ENCODE measurements around the gene NMT1.
"Not testable (repeated sequence)": the region's sequence is repeated elsewhere in the genome, so short reads cannot be mapped to it uniquely, and the experiment has no call there.

The NMT1 gene

DNA sequence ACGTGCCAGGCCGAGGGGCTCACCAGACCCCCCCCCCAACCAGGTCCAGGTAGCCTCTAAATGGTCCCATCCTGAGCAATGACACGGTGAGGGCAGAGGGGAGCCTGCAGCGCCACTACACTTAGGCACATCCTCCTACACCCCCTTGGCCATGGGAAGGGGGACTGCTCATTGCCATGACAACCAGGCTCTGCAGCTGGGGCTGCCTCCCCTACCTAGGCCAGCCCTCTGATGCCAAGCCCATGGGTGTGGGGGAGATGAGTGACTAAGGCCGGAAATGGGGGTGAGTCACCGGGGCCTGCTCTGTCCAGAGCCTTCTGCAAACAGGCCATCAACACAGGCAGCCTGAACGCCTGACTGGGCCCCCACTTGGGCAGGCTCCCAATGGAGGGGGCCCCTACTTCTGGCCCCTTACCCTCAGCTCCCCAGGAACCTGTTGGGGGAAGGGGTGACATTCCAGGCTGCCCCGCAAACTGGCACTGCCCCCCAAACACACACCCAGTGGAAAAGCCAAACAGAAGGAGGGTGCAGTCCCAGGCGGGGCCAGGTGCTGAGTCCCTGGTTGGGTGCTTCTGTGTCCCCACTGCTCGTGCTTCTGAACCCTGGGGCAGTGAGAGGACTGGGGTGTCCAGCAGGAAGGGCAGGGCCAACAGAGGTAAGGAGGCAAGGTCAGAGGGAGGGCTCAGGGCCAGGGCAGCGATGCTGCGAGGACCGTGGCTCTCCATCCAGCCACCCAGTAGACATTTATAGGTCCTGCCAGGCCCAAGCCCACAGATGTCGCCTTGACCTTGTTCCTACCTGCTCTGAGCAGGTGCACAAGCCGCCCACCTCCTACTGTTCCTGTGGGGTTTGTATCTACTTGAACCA lies 63.0 kb downstream of the NMT1 start:
- Histone ChIP-seq H3K9ac (ENCODE audit: low read length) (peak overlapping the region; percentile 5), H3K27ac (ENCODE audit: low read depth, low read length) (no peak overlapping the region), H3K27me3 (ENCODE audit: control insufficient read depth, insufficient read depth, low read length) (no peaks in the 10 kb centered on the region), H3K36me3 (ENCODE audit: control insufficient read depth, insufficient read depth, low read length) (0 out of 2 replicates have a peak, but pooled peaks cover 7% of the 10 kb centered on the region), H3K4me1 (ENCODE audit: control insufficient read depth, insufficient read depth, low read length) (peaks cover 25% of the 10 kb centered on the region), H3K9me3 (ENCODE audit: control insufficient read depth, insufficient read depth, low read depth, low read length) (no peaks in the 10 kb centered on the region), H3K4me3 (ENCODE audit: low read depth, low read length) (no peak overlapping the region)

DNA sequence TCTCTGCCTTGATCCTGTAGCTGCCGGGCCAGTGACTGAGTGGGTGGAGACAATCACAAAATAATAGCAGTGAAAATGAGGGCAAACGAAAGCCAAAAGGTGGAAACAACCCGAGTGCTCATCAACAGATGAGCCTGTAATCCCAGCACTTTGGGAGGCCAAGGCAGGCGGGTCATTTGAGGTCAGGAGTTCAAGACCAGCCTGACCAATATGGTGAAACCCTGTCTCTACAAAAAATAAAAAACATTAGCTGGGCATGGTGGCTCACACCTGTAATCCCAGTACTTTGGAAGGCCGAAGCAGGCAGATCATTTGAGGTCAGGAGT lies 63.6 kb downstream of the NMT1 start:
- not testable (repeated sequence) for H3K9me3 ChIP-seq (ENCODE audit: control insufficient read depth, insufficient read depth, low read depth, low read length); H3K27me3 ChIP-seq (ENCODE audit: control insufficient read depth, insufficient read depth, low read length); H3K4me3 ChIP-seq (ENCODE audit: low read depth, low read length); H3K9ac ChIP-seq (ENCODE audit: low read length); H3K36me3 ChIP-seq (ENCODE audit: control insufficient read depth, insufficient read depth, low read length); H3K27ac ChIP-seq (ENCODE audit: low read depth, low read length)
- peaks cover 30% of the 10 kb centered on the region for H3K4me1 ChIP-seq (ENCODE audit: control insufficient read depth, insufficient read depth, low read length)

DNA sequence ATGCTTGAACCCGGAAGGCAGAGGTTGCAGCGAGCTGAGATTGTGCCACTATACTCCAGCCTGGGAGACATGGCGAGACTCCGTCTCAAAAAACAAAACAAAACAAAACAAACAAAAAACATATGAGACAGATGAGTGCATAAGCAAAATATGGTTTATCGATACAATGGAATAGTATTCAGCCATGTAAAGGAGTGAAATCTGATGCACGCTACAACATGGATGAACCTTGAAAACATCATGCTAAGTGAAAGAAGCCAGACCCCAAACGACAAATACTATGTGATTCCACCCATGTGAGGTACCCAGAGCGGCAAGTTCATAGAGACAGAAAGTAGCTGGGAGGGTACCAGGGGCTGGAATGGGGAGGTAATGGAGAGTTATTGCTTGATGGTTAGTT lies 64.4 kb downstream of the NMT1 start:
- Histone ChIP-seq H3K9ac (ENCODE audit: low read length) (no peak overlapping the region), H3K9me3 (ENCODE audit: control insufficient read depth, insufficient read depth, low read depth, low read length) (no peaks in the 10 kb centered on the region), H3K36me3 (ENCODE audit: control insufficient read depth, insufficient read depth, low read length) (no peaks in the 10 kb centered on the region), H3K27me3 (ENCODE audit: control insufficient read depth, insufficient read depth, low read length) (no peaks in the 10 kb centered on the region), H3K4me1 (ENCODE audit: control insufficient read depth, insufficient read depth, low read length) (peaks cover 37% of the 10 kb centered on the region), H3K4me3 (ENCODE audit: low read depth, low read length) (no peak overlapping the region), H3K27ac (ENCODE audit: low read depth, low read length) (no peak overlapping the region)

DNA sequence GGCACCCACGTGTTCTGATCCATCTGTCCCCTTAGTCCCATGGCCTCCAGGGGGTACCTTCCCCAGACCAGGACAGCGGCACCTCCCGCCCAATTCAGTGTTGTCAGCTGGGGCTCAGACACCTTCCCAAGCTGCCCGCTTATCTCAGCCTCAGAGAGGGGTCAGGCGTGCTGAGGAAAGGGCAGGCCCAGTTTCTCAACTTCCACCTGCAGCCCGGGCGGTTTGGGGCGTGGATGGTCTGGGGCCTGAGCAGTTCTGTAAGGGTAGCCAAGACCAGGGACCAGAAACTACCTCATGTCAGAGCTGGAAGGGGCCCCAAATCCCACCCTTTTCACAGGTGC lies 66.1 kb downstream of the NMT1 start:
- Histone ChIP-seq H3K27me3 (ENCODE audit: control insufficient read depth, insufficient read depth, low read length) (no peaks in the 10 kb centered on the region), H3K4me1 (ENCODE audit: control insufficient read depth, insufficient read depth, low read length) (peaks cover 41% of the 10 kb centered on the region), H3K9ac (ENCODE audit: low read length) (no peak overlapping the region), H3K27ac (ENCODE audit: low read depth, low read length) (no peak overlapping the region), H3K4me3 (ENCODE audit: low read depth, low read length) (no peak overlapping the region), H3K36me3 (ENCODE audit: control insufficient read depth, insufficient read depth, low read length) (no peaks in the 10 kb centered on the region), H3K9me3 (ENCODE audit: control insufficient read depth, insufficient read depth, low read depth, low read length) (no peaks in the 10 kb centered on the region)

DNA sequence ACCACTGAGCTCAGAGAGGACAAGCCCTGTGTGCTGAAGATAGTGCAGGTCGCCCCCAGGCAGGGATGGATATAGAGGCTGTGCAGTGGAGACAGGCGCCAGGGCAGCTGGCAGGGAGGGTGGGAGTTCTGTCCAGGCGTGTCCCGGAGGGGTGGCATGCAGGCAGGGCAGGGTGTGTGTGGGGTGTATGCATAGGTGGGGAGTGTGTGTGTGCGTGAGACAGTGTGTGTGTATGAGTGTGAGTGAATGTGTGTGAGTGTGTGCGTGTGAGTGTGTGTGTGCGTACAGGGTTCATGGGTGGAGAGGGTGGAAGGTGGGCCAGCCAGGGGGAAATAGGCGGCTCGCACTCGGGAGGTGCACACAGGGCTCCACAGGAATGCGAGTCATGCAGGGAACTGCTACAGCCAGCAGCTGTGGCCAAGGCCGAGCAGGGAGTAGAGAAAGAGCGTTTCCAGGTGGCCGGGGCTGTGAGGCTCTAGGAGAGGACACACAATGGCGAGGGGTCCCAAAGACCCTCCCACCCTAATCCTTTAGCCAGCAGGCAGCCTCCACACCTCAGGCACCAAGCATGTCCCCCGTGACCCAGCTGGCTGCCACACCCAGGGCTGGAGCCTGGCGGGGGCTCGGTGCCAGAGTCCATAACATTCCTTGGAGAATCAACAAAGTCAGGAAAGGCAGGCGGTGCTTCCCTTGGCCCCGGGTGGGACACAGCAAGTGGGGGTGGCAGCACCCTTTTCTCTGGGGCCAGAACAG lies 66.6 kb downstream of the NMT1 start:
- no peak overlapping the region for H3K27ac ChIP-seq (ENCODE audit: low read depth, low read length)

GRCh38 chr17:45128331-45128730 lies 67.2 kb downstream of the NMT1 start:
- Histone ChIP-seq H3K4me3 (ENCODE audit: low read depth, low read length) (no peak overlapping the region), H3K9me3 (ENCODE audit: control insufficient read depth, insufficient read depth, low read depth, low read length) (no peaks in the 10 kb centered on the region), H3K27me3 (ENCODE audit: control insufficient read depth, insufficient read depth, low read length) (no peaks in the 10 kb centered on the region), H3K36me3 (ENCODE audit: control insufficient read depth, insufficient read depth, low read length) (no peaks in the 10 kb centered on the region), H3K4me1 (ENCODE audit: control insufficient read depth, insufficient read depth, low read length) (peaks cover 43% of the 10 kb centered on the region), H3K9ac (ENCODE audit: low read length) (no peak overlapping the region), H3K27ac (ENCODE audit: low read depth, low read length) (no peak overlapping the region)

More for the DNA sequence above, 66.6 kb downstream of the NMT1 start:
- no peak overlapping the region for H3K4me3 ChIP-seq (ENCODE audit: low read depth, low read length)
- no peaks in the 10 kb centered on the region for H3K27me3 ChIP-seq (ENCODE audit: control insufficient read depth, insufficient read depth, low read length)
- H3K9ac ChIP-seq (ENCODE audit: low read length) = no peak overlapping the region
- no peaks in the 10 kb centered on the region for H3K9me3 ChIP-seq (ENCODE audit: control insufficient read depth, insufficient read depth, low read depth, low read length)
- H3K4me1 ChIP-seq (ENCODE audit: control insufficient read depth, insufficient read depth, low read length) = peaks cover 41% of the 10 kb centered on the region
- no peaks in the 10 kb centered on the region for H3K36me3 ChIP-seq (ENCODE audit: control insufficient read depth, insufficient read depth, low read length)

GRCh38 chr17:45128989-45129388 lies 67.9 kb downstream of the NMT1 start:
- Histone ChIP-seq H3K9me3 (ENCODE audit: control insufficient read depth, insufficient read depth, low read depth, low read length) (no peaks in the 10 kb centered on the region), H3K27me3 (ENCODE audit: control insufficient read depth, insufficient read depth, low read length) (no peaks in the 10 kb centered on the region), H3K4me1 (ENCODE audit: control insufficient read depth, insufficient read depth, low read length) (peaks cover 41% of the 10 kb centered on the region), H3K9ac (ENCODE audit: low read length) (no peak overlapping the region), H3K27ac (ENCODE audit: low read depth, low read length) (no peak overlapping the region), H3K36me3 (ENCODE audit: control insufficient read depth, insufficient read depth, low read length) (no peaks in the 10 kb centered on the region), H3K4me3 (ENCODE audit: low read depth, low read length) (no peak overlapping the region)

- no peaks in the 10 kb centered on the region for H3K9me3 ChIP-seq (ENCODE audit: control insufficient read depth, insufficient read depth, low read depth, low read length)
- no peak overlapping the region for H3K9ac ChIP-seq (ENCODE audit: low read length)
- no peaks in the 10 kb centered on the region for H3K27me3 ChIP-seq (ENCODE audit: control insufficient read depth, insufficient read depth, low read length)
- no peak overlapping the region for H3K4me3 ChIP-seq (ENCODE audit: low read depth, low read length)
- no peaks in the 10 kb centered on the region for H3K36me3 ChIP-seq (ENCODE audit: control insufficient read depth, insufficient read depth, low read length)
- H3K4me1 ChIP-seq (ENCODE audit: control insufficient read depth, insufficient read depth, low read length) = peaks cover 36% of the 10 kb centered on the region
- H3K27ac ChIP-seq (ENCODE audit: low read depth, low read length) = no peak overlapping the region
These were observed 68.4 kb downstream of the NMT1 start for GRCh38 chr17:45129426-45129939.

DNA sequence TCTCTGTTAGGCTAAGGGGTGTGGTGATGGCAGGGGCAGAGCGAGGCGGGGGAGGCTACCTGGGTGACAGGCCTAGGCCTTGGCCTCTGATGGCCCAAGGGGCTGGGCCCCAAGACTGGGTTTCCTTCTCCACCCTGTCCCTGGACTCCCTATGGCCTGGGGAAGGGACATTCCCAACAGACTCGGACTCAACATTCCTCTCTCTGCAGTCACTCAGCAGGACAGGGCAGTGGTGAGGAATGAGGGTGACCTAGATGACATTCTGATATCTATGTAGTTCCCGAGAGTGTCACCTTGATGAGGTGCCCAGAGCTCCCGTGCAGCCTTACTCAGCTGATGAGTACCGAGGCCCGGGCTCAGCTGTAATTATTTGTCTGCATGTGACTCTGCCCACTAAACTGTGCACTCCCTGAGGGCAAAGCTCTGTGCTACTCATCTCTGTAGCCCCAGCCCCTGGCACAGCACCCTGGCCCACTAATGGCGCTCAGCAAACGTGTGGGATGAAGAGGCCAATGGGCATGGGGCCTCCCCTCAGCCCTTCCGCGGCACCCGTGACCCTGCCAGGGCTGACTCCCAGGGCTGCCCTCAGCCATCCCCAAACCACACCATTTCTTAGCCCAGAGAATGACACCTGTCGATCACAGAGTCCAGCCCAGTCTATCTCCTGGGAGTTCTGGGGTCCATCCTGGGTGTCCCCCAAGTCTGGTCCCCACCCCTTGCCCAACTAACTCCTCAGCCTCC lies 69.0 kb downstream of the NMT1 start:
- H3K36me3 ChIP-seq (ENCODE audit: control insufficient read depth, insufficient read depth, low read length) = no peaks in the 10 kb centered on the region
- H3K9ac ChIP-seq (ENCODE audit: low read length) = no peak overlapping the region
- H3K27ac ChIP-seq (ENCODE audit: low read depth, low read length) = no peak overlapping the region
- H3K27me3 ChIP-seq (ENCODE audit: control insufficient read depth, insufficient read depth, low read length) = no peaks in the 10 kb centered on the region
- H3K9me3 ChIP-seq (ENCODE audit: control insufficient read depth, insufficient read depth, low read depth, low read length) = no peaks in the 10 kb centered on the region
- H3K4me1 ChIP-seq (ENCODE audit: control insufficient read depth, insufficient read depth, low read length) = peaks cover 33% of the 10 kb centered on the region; the same call in 1 of the 2 replicates
- H3K4me3 ChIP-seq (ENCODE audit: low read depth, low read length) = no peak overlapping the region

DNA sequence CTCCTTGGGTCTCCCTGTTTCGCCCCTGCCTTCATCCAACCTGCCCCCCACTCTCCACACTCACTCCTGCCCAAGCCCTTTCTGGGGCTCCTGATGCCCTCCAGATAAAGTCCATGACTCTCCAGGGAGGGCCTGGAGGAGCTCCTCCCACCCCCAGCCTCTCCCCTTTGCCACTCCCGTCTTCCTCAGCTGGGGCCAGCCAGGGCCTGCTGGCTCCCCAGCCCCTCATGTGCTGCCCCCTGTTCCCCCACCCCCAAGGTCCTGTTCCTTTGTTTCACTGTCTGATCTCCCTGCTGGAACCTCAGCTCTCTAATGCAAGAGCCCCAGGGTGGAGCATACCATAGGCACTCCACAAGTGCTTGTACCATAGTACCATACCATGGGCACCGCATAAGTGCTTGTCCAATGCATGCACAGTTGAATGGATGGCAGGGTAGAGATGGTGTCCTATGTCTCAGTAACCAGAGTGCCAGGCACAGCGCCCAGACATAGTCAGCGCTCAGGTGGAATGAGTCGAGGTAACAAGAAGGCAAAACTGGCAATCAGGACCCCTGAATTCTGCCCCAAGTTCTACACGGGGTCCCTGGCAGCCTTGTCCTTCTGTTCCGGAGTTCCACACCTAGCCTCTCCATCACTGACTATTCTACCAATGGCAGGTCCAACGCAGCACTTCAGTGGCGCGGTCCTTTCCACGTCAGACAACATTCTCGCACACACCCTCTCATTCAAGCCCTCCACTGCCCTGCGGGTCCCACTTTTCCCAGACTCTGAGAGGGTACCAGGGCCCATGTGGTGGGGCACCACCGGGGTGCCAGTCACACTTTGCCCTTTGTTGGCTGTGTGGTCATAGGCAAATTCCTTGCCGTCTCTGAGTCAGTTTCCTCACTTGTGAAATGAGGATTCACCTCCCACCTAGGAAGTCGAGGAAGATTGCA lies 69.8 kb downstream of the NMT1 start:
- peaks cover 36% of the 10 kb centered on the region for H3K4me1 ChIP-seq (ENCODE audit: control insufficient read depth, insufficient read depth, low read length)
- no peaks in the 10 kb centered on the region for H3K36me3 ChIP-seq (ENCODE audit: control insufficient read depth, insufficient read depth, low read length)
- H3K9me3 ChIP-seq (ENCODE audit: control insufficient read depth, insufficient read depth, low read depth, low read length) = no peaks in the 10 kb centered on the region
- H3K27me3 ChIP-seq (ENCODE audit: control insufficient read depth, insufficient read depth, low read length) = no peaks in the 10 kb centered on the region
- no peak overlapping the region for H3K27ac ChIP-seq (ENCODE audit: low read depth, low read length)
- H3K4me3 ChIP-seq (ENCODE audit: low read depth, low read length) = peak overlapping the region; percentile 87
- no peak overlapping the region for H3K9ac ChIP-seq (ENCODE audit: low read length)
